IPS-20b (cell line): ENCODE data around the gene STXBP5L.
"Not testable (repeated sequence)": the region's sequence is repeated elsewhere in the genome, so short reads cannot be mapped to it uniquely, and the experiment has no call there.

Experiments used
- H3K27ac ChIP-seq: one replicate; pipeline ENCODE4 v1.5.1; 2013; ENCODE audit warnings: low read length
- H3K27me3 ChIP-seq: 2 replicates; pipeline ENCODE4 v1.6.1; 2013; ENCODE audit warnings: mild to moderate bottlenecking, low read length, inconsistent platforms; ENCODE audit not compliant: insufficient read depth
- H3K36me3 ChIP-seq: 2 replicates; pipeline ENCODE4 v1.6.1; 2013; ENCODE audit warnings: low read depth, mild to moderate bottlenecking, inconsistent platforms, low read length, moderate library complexity; ENCODE audit not compliant: insufficient read depth
- H3K4me1 ChIP-seq: 2 replicates; pipeline ENCODE4 v1.6.1; 2013; ENCODE audit warnings: mild to moderate bottlenecking, control low read depth, inconsistent platforms, low read length, moderate library complexity; ENCODE audit not compliant: insufficient read depth
- H3K4me3 ChIP-seq: 2 replicates; pipeline ENCODE4 v1.5.1; 2013; ENCODE audit warnings: mild to moderate bottlenecking, low read length, inconsistent platforms
- H3K9ac ChIP-seq: 2 replicates; pipeline ENCODE4 v1.6.1; 2013; ENCODE audit warnings: low read depth, mild to moderate bottlenecking, inconsistent platforms, low read length, moderate library complexity
- H3K9me3 ChIP-seq: 2 replicates; pipeline ENCODE4 v1.6.1; 2013; ENCODE audit warnings: mild to moderate bottlenecking, low read depth, low read length, inconsistent platforms; ENCODE audit not compliant: insufficient read depth

STXBP5L gene

DNA sequence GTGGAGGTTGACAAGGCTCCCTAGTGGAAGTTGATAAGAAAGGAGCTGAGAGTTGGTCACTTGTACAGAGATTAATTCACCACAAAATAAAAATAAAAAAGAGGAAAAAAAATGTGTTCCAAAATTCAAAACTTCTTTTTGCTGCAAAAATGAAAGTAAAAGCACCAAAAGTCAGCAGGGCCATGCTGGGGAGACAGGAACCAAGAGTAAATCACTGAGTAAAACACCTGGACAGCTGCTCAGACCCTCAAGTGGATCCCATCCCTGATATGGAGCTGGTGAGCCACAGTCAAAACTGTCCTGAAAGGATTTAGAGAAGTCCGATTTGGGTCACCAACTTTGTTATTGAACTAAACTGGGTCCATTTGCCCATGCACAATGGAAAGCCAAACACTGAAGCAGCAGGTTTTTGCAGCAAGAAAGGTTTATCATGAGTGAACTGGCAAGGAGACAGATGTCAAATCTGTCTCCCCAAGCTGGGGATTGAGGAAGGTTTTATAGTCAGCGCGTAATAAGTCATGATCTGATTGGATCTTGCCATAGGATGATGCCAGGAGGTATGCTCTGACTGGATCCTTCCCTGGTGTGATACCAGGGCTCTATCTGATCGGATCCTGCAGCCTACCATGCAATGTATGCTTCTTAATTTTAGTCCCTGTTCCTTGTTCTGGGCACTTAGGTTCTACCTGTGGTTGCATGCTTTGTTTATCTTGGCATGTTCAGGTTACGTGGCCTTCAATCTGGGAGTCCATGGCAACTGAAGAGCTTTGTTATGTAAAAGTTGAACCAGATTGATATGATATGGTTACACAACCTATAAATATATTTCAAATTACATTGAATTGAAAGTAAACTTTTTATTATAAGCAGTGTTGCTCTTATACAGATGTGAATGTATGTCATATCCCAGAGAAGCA, 324.6 kb downstream of the STXBP5L start:
- H3K4me1 ChIP-seq = 0 out of 2 replicates have a peak, but pooled peaks cover 5% of the 10 kb centered on the region
- no peak overlapping the region for H3K27ac ChIP-seq
- no peak overlapping the region for H3K4me3 ChIP-seq
- no peaks in the 10 kb centered on the region for H3K9me3 ChIP-seq
- no peak overlapping the region for H3K9ac ChIP-seq
- no peaks in the 10 kb centered on the region for H3K27me3 ChIP-seq
- no peaks in the 10 kb centered on the region for H3K36me3 ChIP-seq

DNA sequence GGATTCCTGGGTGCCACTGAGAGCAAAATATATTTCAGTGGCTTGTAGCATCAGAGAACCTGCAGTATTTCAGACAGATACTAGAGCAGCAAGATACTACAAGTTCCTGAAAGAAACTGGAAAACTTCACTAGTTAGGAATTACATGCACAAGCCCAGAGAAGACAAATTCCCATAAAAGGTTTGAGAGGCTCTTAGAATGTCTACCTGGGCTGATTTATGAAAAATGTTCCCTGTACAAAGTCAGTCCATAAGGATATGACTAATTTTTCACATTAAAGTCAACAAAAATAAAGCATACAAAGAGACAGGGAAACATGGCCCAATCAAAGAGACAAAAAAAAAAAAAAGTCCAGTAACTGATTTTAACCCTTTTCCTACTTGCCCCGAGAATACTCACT, 335.2 kb downstream of the STXBP5L start:
- Histone ChIP-seq H3K9me3 (no peaks in the 10 kb centered on the region), H3K36me3 (no peaks in the 10 kb centered on the region), H3K9ac (no peak overlapping the region), H3K4me1 (no peaks in the 10 kb centered on the region), H3K4me3 (no peak overlapping the region), H3K27ac (no peak overlapping the region), H3K27me3 (no peaks in the 10 kb centered on the region)

DNA sequence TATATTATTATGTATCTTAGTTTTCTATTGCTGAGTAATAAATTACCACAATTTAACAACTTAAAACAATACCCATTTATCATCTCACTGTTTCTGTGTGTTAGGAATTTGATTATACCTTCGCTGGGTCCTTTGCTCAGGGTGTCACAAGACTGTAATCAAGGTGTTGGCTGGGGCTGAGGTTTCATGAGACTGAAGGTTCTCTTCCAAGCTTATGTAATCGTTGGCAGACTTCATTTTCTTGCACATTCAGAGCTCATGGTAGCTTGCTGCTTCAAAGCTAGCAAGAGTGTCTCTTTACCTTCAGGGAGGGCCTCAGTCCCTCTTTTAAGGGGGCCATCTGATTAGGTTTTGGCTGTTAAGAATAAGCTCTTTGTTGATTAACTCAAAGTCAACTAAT, 344.7 kb downstream of the STXBP5L start:
- H3K4me3 ChIP-seq = no peak overlapping the region
- H3K27me3 ChIP-seq = no peaks in the 10 kb centered on the region
- H3K9me3 ChIP-seq = no peaks in the 10 kb centered on the region

DNA sequence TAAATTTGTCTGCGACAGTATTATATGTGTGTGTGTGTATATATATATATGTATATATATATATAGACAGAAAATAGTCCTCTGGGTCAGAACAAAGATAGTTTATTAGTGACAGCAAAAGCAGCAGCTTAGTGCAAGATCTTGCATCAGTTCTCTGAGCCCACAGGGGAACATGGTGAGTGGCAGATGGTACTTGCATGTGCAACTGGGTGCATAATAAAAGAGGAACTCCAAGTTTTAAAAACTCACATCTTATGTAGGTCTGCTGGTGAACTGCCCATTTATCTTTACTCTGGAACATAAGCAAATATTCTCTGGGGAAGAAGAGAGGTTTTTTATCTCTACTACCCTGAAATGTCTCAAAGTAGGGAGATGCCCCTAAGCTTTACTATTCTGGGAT, 361.4 kb downstream of the STXBP5L start:
- H3K27me3 ChIP-seq = no peaks in the 10 kb centered on the region
- no peak overlapping the region for H3K27ac ChIP-seq
- no peaks in the 10 kb centered on the region; the same call in 1 of the 2 replicates for H3K9me3 ChIP-seq
- H3K9ac ChIP-seq = no peak overlapping the region
- H3K4me1 ChIP-seq = no peaks in the 10 kb centered on the region
- no peaks in the 10 kb centered on the region for H3K36me3 ChIP-seq
- H3K4me3 ChIP-seq = no peak overlapping the region

More for the DNA sequence above, 344.7 kb downstream of the STXBP5L start:
- no peak overlapping the region for H3K27ac ChIP-seq
- no peak overlapping the region for H3K9ac ChIP-seq
- H3K36me3 ChIP-seq = no peaks in the 10 kb centered on the region
- H3K4me1 ChIP-seq = no peaks in the 10 kb centered on the region

DNA sequence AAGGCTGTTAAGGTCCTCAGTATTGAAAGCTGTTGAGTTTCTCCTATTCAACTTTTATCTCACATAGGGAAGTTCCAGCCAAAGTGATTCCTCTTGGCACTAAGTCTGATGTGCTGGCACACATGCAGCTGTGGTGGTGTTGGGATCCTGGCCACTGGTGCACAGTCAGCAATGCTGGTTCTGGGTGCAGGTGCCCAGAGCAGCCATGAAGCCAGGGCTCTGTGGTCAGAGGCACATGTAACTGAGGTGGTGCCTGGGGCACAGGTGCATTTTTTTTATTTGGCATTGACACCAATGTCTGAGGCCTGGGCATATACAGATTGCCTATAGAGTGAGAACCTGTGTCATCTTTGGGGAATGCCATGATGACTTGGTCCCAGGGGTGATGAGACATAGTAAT, 366.4 kb downstream of the STXBP5L start:
- Histone ChIP-seq H3K4me1 (no peaks in the 10 kb centered on the region), H3K4me3 (no peak overlapping the region), H3K27ac (no peak overlapping the region)

DNA sequence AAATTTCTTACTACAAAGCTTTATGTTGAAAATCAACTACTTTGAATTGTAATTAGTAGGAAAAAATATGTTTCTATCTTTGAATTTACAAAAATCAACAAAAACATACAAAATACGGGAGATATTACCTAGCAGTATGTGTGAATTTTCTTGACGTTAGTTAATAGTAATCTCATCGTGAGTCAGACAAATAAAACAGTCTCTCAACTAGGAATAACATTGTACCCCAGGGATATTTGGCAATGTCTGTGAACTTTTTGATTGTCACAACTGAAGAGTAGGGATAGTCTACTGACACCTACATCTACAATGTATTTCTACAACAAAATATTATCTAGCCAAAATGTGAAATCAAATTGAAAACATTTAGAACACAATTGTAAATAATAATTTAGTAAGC, 387.4 kb downstream of the STXBP5L start:
- Histone ChIP-seq H3K9ac (no peak overlapping the region), H3K36me3 (no peaks in the 10 kb centered on the region), H3K9me3 (no peaks in the 10 kb centered on the region), H3K27ac (no peak overlapping the region), H3K4me3 (no peak overlapping the region), H3K4me1 (no peaks in the 10 kb centered on the region), H3K27me3 (no peaks in the 10 kb centered on the region)

More for the DNA sequence above, 366.4 kb downstream of the STXBP5L start:
- Histone ChIP-seq H3K9me3 (no peaks in the 10 kb centered on the region; the same call in 1 of the 2 replicates), H3K36me3 (no peaks in the 10 kb centered on the region), H3K27me3 (no peaks in the 10 kb centered on the region), H3K9ac (no peak overlapping the region)

DNA sequence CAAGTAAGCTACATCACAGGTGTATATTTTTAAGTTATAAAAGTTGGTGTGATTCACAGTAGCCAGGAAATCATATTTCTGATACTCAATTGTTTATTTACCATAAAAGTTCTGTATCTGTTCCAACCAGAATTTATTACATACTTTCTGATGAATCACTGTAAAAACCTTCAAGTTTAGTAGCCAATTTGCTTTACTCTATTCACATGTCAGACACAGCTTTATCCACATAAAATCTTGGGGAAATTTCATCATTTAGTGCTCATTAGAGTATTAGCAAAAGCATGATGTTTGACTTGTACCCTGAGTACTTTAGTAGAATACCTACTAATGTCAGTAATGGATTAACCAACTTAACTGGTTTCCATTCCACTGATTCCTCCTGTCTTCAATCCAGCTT, 388.0 kb downstream of the STXBP5L start:
- no peaks in the 10 kb centered on the region for H3K36me3 ChIP-seq
- no peak overlapping the region for H3K4me3 ChIP-seq
- no peak overlapping the region for H3K27ac ChIP-seq
- H3K27me3 ChIP-seq = no peaks in the 10 kb centered on the region
- no peaks in the 10 kb centered on the region for H3K9me3 ChIP-seq
- H3K9ac ChIP-seq = no peak overlapping the region
- H3K4me1 ChIP-seq = no peaks in the 10 kb centered on the region

DNA sequence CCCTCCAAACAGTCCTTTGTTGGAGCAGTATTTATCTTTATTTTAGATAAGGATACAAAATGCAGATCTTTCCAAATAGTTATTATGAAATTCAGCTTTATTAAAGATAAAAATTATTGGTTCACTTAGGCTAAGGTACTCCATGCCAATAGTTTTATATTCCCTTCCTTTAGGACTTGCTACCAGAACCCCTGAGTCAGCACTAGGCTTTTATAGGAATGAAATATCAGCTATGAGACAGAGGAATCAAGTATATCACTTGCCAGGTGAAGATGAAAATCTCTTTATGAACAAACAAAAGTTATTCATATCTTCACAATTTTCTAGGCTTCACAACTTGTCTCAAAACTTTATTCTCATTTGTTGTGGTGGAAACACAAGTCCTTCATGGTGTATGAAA, 416.3 kb downstream of the STXBP5L start:
- Histone ChIP-seq H3K36me3 (no peaks in the 10 kb centered on the region), H3K9ac (no peak overlapping the region), H3K4me3 (no peak overlapping the region), H3K9me3 (no peaks in the 10 kb centered on the region), H3K27me3 (no peaks in the 10 kb centered on the region), H3K27ac (no peak overlapping the region), H3K4me1 (no peaks in the 10 kb centered on the region)

DNA sequence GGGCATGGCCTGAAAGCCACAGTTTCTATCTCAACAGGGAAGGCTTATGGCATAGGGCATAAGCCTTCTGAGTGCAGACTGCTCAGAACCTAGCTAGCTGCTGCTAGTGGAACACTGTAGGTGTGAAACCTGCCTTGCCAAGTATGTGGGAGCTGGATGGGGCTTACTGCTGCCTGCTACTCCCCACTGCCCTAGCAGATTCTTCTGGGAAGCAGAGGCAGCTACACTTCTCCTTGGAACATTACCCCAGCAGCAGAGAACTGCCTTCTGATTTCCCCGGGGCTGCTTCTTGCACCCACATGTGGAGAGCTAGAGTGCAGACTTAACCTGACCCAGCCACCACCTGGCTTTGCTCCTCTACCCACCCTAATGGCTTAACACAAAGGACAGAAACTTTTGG, 422.1 kb downstream of the STXBP5L start:
- Histone ChIP-seq H3K9me3 (no peaks in the 10 kb centered on the region), H3K36me3 (no peaks in the 10 kb centered on the region), H3K4me1 (no peaks in the 10 kb centered on the region), H3K27me3 (no peaks in the 10 kb centered on the region), H3K9ac (no peak overlapping the region; the same call in 1 of the 2 replicates), H3K4me3 (no peak overlapping the region), H3K27ac (no peak overlapping the region)

DNA sequence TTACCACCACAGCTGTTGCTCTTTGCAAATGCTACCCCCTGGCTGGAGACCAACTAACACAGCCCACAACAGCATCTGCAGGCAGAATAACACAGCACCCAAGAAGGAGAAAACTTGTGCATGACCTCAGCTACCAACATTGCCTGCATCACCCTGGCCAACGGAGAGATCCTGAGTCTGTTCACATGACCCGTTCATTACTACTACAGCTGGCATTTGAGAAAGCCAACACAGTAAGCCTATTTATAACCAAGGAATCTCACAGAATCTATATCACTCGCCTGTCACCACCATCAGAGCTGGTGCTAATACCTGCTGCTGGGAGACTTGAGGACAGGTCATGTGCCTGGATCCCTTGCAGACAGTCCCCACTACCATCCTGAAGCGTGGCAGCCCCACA, 422.6 kb downstream of the STXBP5L start:
- no peak overlapping the region for H3K4me3 ChIP-seq
- H3K9me3 ChIP-seq = no peaks in the 10 kb centered on the region
- H3K27me3 ChIP-seq = no peaks in the 10 kb centered on the region
- H3K27ac ChIP-seq = no peak overlapping the region
- H3K4me1 ChIP-seq = no peaks in the 10 kb centered on the region
- no peaks in the 10 kb centered on the region for H3K36me3 ChIP-seq
- no peak overlapping the region for H3K9ac ChIP-seq

DNA sequence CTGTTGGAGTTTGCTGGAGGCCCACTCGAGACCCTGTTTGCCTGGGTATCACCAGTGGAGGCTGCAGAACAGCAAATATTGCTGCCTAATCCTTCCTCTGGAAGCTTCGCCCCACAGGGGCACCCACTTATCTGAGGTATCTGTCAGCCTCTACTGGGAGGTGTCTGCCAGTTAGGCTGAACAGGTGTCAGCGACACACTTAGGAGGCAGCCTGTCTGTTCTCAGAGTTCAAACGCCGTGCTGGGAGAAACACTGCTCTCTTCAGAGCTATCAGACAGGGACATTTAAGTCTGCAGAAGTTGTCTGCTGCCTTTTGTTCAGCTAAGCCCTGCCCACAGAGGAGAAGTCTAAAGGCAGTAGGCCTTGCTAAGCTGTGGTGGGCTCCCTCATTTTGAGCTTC, 448.0 kb downstream of the STXBP5L start:
- not testable (repeated sequence) for H3K4me3 ChIP-seq, H3K4me1 ChIP-seq, H3K36me3 ChIP-seq, H3K9ac ChIP-seq, H3K9me3 ChIP-seq, H3K27me3 ChIP-seq, H3K27ac ChIP-seq

DNA sequence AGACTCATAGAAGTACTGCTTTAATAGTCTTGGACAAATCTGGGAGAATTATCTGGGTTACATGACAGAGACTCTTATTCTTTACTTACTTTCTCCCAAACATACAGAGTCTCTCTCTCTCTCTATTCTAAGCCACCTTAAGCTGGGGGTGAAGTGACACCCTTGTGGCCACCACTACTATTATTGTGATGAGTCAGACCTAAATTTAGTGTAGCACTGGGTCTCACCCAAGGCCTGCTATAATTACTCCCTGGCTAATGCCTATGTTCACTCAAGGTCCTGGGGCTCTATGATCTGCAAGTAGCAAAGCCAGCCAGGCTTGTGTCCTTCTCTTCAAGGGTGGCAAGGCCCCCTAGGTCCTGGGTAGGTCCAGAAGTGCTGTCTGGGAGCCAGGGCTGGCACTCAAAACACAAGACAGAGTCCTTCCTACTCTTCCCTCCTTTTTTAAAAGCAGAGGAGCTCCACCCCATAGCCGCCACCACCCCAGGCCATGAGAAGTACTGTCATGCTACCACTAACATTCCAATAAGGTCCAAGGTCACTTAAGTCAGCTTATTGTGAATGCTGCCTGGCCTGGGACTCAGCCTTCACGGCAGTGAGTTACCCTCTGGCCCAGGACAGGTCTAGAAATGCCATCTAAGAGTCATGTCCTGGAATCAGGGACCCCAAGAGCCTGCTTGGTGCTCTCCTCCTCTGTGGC, 454.2 kb downstream of the STXBP5L start:
- H3K27ac ChIP-seq = no peak overlapping the region
- no peaks in the 10 kb centered on the region for H3K36me3 ChIP-seq
- no peaks in the 10 kb centered on the region for H3K4me1 ChIP-seq
- H3K27me3 ChIP-seq = no peaks in the 10 kb centered on the region
- H3K9me3 ChIP-seq = no peaks in the 10 kb centered on the region
- no peak overlapping the region for H3K4me3 ChIP-seq
- H3K9ac ChIP-seq = no peak overlapping the region
